ENCODE measurements around the gene CUX1. TPM values are rescaled to one million over a fixed set of nuclear protein-coding genes. Genes with fewer than 3 reads are reported as not detected.

CUX1 gene
- total RNA-seq, 1 donor = 41.1 TPM

- no peak overlapping the region for H3K4me3 ChIP-seq (ENCODE audit: low read length)
- no peaks in the 10 kb centered on the region for H3K27me3 ChIP-seq (ENCODE audit: insufficient read depth, low read length)
- H3K9me3 ChIP-seq (ENCODE audit: low read depth, low read length) = no peaks in the 10 kb centered on the region
- H3K4me1 ChIP-seq (ENCODE audit: insufficient read depth, low read length) = no peaks in the 10 kb centered on the region
Observed at GRCh38 chr7:101969997-101970585, 152.7 kb downstream of the CUX1 start.

DNA sequence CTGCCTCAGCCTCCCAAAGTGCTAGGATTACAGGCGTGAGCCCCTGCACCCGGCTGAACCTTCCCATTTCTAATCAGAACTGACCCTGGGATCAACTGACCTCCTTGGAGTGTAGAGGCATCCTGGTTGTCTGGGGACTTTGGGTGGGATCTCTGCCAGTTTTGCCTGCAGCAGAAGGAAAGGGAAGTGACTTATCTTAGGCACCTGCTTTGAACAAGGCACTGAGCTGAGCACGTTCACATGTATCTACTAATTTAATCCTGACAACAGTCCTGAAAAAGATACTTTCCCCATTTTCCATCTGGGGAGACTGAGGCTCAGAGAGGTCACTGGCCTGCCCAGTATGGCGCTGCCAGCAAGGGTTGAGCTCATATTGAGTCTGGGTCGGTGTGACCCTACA lies 153.4 kb downstream of the CUX1 start:
- H3K4me3 ChIP-seq (ENCODE audit: low read length) = no peak overlapping the region

GRCh38 chr7:101971457-101971856 lies 154.0 kb downstream of the CUX1 start:
- no peaks in the 10 kb centered on the region for H3K4me1 ChIP-seq (ENCODE audit: insufficient read depth, low read length)
- H3K9me3 ChIP-seq (ENCODE audit: low read depth, low read length) = no peaks in the 10 kb centered on the region
- H3K27me3 ChIP-seq (ENCODE audit: insufficient read depth, low read length) = no peaks in the 10 kb centered on the region
- no peak overlapping the region for H3K4me3 ChIP-seq (ENCODE audit: low read length)

More for the DNA sequence above, 153.4 kb downstream of the CUX1 start:
- Histone ChIP-seq H3K4me1 (ENCODE audit: insufficient read depth, low read length) (no peaks in the 10 kb centered on the region), H3K27me3 (ENCODE audit: insufficient read depth, low read length) (no peaks in the 10 kb centered on the region), H3K9me3 (ENCODE audit: low read depth, low read length) (no peaks in the 10 kb centered on the region)

- Histone ChIP-seq H3K27me3 (ENCODE audit: insufficient read depth, low read length) (no peaks in the 10 kb centered on the region), H3K4me3 (ENCODE audit: low read length) (no peak overlapping the region), H3K9me3 (ENCODE audit: low read depth, low read length) (no peaks in the 10 kb centered on the region), H3K4me1 (ENCODE audit: insufficient read depth, low read length) (no peaks in the 10 kb centered on the region)
Observed at GRCh38 chr7:101972627-101973026, 155.2 kb downstream of the CUX1 start.

- Histone ChIP-seq H3K4me1 (ENCODE audit: insufficient read depth, low read length) (no peaks in the 10 kb centered on the region), H3K9me3 (ENCODE audit: low read depth, low read length) (no peaks in the 10 kb centered on the region), H3K27me3 (ENCODE audit: insufficient read depth, low read length) (no peaks in the 10 kb centered on the region), H3K4me3 (ENCODE audit: low read length) (no peak overlapping the region)
Observed at GRCh38 chr7:101973130-101973529, 155.7 kb downstream of the CUX1 start.

GRCh38 chr7:101974393-101974792 lies 157.0 kb downstream of the CUX1 start:
- H3K27me3 ChIP-seq (ENCODE audit: insufficient read depth, low read length) = no peaks in the 10 kb centered on the region
- H3K9me3 ChIP-seq (ENCODE audit: low read depth, low read length) = no peaks in the 10 kb centered on the region
- H3K4me1 ChIP-seq (ENCODE audit: insufficient read depth, low read length) = no peaks in the 10 kb centered on the region
- H3K4me3 ChIP-seq (ENCODE audit: low read length) = no peak overlapping the region

DNA sequence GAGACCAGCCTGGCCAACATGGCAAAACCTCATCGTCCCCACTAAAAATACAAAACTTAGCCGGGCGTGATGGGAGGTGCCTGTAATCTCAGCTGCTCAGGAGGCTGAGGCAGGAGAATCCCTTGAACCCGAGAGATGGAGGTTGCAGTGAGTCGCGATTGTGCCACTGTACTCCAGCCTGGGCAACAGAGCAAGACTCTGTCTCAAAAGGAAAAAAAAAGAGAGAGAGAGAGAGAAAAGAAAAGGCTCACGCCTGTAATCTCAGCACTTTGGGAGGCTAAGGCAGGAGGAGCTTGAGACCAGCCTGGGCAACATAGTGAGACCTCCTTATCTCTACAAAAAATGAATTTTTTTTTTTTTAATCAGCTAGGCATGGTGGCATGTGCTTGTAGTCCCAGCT lies 157.6 kb downstream of the CUX1 start:
- Histone ChIP-seq H3K27me3 (ENCODE audit: insufficient read depth, low read length) (no peaks in the 10 kb centered on the region), H3K9me3 (ENCODE audit: low read depth, low read length) (no peaks in the 10 kb centered on the region), H3K4me1 (ENCODE audit: insufficient read depth, low read length) (no peaks in the 10 kb centered on the region), H3K4me3 (ENCODE audit: low read length) (no peak overlapping the region)

- H3K4me3 ChIP-seq (ENCODE audit: low read length) = no peak overlapping the region
- H3K9me3 ChIP-seq (ENCODE audit: low read depth, low read length) = no peaks in the 10 kb centered on the region
- H3K27me3 ChIP-seq (ENCODE audit: insufficient read depth, low read length) = no peaks in the 10 kb centered on the region
- H3K4me1 ChIP-seq (ENCODE audit: insufficient read depth, low read length) = peaks cover 4% of the 10 kb centered on the region
Observed at GRCh38 chr7:101976411-101976810, 159.0 kb downstream of the CUX1 start.

GRCh38 chr7:101977249-101977648 lies 159.8 kb downstream of the CUX1 start:
- H3K27me3 ChIP-seq (ENCODE audit: insufficient read depth, low read length) = no peaks in the 10 kb centered on the region
- peaks cover 5% of the 10 kb centered on the region for H3K4me1 ChIP-seq (ENCODE audit: insufficient read depth, low read length)
- no peaks in the 10 kb centered on the region for H3K9me3 ChIP-seq (ENCODE audit: low read depth, low read length)
- H3K4me3 ChIP-seq (ENCODE audit: low read length) = no peak overlapping the region

DNA sequence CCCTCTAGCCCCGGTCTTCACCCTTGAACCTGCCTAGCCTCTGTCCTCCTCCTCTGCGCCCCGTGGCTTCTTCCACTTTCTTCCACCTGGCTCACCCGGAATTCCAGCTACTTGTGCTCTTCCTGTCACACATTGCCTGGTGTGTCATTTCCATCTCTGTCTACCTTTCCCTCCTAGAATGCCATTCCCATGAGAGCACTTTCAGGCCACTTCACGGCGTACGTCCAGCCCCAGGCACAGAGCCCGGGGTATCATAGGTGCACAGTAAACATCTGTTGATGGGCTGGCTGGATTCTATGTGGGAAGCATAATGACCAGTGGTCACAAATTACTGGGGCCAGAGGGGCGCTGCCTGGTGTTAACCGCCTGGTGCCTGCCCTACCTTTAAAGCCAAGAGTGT lies 161.3 kb downstream of the CUX1 start:
- Histone ChIP-seq H3K27me3 (ENCODE audit: insufficient read depth, low read length) (no peaks in the 10 kb centered on the region), H3K4me3 (ENCODE audit: low read length) (no peak overlapping the region), H3K9me3 (ENCODE audit: low read depth, low read length) (no peaks in the 10 kb centered on the region), H3K4me1 (ENCODE audit: insufficient read depth, low read length) (peaks cover 11% of the 10 kb centered on the region)

DNA sequence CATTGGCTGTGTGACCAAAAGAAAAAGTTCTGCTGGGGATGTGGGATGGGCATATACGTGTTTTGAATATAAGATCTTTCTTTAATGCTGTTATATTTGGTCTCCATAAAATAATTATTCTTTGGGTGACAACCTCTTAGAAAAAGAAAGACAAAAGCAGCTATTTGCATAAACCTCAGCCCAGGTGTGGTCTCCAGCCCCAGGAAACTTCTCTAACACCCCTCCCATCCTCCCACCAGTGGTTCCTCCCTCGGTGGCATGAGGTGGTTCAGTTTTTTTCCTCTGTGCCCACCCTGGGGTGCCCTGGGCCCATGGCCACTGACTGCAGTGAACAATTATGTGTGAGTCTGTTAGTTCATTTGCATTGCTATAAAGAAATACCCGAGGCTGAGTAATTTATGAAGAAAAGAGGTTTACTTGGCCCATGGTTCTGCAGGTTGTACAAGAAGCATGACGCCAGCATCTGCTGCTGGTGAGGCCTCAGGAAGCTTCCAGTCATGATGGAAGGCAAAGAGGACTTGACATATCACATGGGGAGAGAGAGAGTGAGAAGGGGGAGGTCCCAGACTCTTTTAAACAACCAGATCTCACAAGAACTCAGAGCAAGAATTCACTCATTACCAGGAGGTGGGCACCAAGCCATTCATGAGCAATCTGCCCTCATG lies 165.9 kb downstream of the CUX1 start:
- Histone ChIP-seq H3K4me1 (ENCODE audit: insufficient read depth, low read length) (peaks cover 12% of the 10 kb centered on the region), H3K27me3 (ENCODE audit: insufficient read depth, low read length) (no peaks in the 10 kb centered on the region), H3K4me3 (ENCODE audit: low read length) (no peak overlapping the region)

DNA sequence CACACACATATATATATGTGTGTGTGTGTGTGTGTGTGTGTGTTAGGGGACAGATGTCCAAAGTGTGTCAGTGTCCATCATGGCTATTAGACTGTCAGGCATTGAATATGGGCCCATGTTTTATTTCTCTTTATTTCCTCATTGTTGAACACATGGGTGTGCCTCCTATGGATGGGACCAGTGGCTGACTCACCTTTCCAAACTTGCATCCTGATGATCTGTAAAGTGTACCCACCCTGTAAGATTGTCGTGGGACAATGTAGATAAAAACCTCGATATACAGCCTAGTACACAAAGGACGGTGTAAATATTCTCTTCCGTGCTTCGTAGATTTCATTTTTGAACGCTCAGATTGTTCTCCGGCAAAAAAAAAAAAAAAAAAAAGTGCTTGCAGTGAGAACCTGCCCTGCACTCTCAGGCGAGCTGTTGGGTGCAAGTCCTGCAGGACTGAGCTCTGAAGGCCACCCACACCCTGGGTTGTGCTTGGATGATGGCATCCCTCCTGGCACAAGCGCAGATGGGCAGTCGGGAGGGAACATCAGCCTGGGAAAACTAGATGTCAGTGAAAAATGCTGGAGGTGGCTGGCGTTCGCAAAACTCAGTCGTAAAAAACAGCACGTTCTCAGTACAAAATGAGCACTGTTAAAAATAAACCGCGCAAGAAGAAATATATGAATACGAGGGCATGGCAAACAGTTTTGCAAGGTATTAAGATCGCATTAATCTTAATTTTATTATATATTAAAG lies 166.9 kb downstream of the CUX1 start:
- no peaks in the 10 kb centered on the region for H3K27me3 ChIP-seq (ENCODE audit: insufficient read depth, low read length)

More for the DNA sequence above, 165.9 kb downstream of the CUX1 start:
- no peaks in the 10 kb centered on the region for H3K9me3 ChIP-seq (ENCODE audit: low read depth, low read length)

GRCh38 chr7:101985057-101985902 lies 167.9 kb downstream of the CUX1 start:
- Histone ChIP-seq H3K4me1 (ENCODE audit: insufficient read depth, low read length) (peaks cover 22% of the 10 kb centered on the region), H3K4me3 (ENCODE audit: low read length) (no peak overlapping the region), H3K9me3 (ENCODE audit: low read depth, low read length) (no peaks in the 10 kb centered on the region), H3K27me3 (ENCODE audit: insufficient read depth, low read length) (no peaks in the 10 kb centered on the region)

More for the DNA sequence above, 166.9 kb downstream of the CUX1 start:
- Histone ChIP-seq H3K4me3 (ENCODE audit: low read length) (no peak overlapping the region), H3K4me1 (ENCODE audit: insufficient read depth, low read length) (peaks cover 16% of the 10 kb centered on the region), H3K9me3 (ENCODE audit: low read depth, low read length) (no peaks in the 10 kb centered on the region)

- Histone ChIP-seq H3K4me1 (ENCODE audit: insufficient read depth, low read length) (peaks cover 29% of the 10 kb centered on the region), H3K27me3 (ENCODE audit: insufficient read depth, low read length) (no peaks in the 10 kb centered on the region), H3K9me3 (ENCODE audit: low read depth, low read length) (no peaks in the 10 kb centered on the region), H3K4me3 (ENCODE audit: low read length) (no peak overlapping the region)
Observed at GRCh38 chr7:101985903-101986734, 168.7 kb downstream of the CUX1 start.

All from mononuclear cell (primary cell).